Measurements from ENCODE around the gene ATP10A.

DNA sequence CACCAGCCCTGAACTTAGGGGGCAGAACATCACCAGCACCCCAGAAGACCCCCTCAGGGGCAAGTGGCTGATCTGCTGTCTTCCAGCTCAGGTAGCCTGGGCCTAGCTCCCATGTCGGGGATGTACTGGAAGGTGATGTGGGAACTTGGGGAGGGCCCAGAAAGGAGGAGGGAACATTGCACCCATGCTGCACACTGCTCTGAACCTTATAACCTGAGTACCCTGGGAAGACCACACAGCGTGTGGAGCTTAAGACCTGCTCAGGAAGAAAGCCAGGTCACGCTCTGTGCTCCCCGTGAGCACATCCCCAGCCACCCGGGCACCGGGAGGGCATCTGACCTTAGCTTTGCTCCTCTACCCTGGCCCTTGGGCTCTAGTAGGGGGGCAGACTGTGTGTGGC, 159.4 kb downstream of the ATP10A start:
- TF ChIP-seq POLR2A (IDR thresholded peaks at IDR 0.05) (no peak), POLR2AphosphoS5 (IDR thresholded peaks at IDR 0.05; ENCODE audit: insufficient read depth in 1 of 2, low read depth in 1 of 2) (no peak)
- TF ChIP-seq, protein P1, sequence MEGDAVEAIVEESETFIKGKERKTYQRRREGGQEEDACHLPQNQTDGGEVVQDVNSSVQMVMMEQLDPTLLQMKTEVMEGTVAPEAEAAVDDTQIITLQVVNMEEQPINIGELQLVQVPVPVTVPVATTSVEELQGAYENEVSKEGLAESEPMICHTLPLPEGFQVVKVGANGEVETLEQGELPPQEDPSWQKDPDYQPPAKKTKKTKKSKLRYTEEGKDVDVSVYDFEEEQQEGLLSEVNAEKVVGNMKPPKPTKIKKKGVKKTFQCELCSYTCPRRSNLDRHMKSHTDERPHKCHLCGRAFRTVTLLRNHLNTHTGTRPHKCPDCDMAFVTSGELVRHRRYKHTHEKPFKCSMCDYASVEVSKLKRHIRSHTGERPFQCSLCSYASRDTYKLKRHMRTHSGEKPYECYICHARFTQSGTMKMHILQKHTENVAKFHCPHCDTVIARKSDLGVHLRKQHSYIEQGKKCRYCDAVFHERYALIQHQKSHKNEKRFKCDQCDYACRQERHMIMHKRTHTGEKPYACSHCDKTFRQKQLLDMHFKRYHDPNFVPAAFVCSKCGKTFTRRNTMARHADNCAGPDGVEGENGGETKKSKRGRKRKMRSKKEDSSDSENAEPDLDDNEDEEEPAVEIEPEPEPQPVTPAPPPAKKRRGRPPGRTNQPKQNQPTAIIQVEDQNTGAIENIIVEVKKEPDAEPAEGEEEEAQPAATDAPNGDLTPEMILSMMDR (IDR thresholded peaks at IDR 0.05): no peak
